Measurements from ENCODE around the gene ADARB1. TPM values are rescaled to one million over a fixed set of nuclear protein-coding genes. Genes with fewer than 3 reads are reported as not detected.
A peak's percentile ranks its signal among the peaks of the same experiment; 100 is the strongest.

ADARB1 gene
- total and polyA plus RNA-seq, 9 of the 15 experiments (the other 6 are each of a cell fraction or from before 2014, with no cell fraction given) = 6.7 to 16.0 (median 8.3) TPM

- Histone ChIP-seq H3K79me2 (ENCODE audit: control insufficient read depth, insufficient read depth, low read length) (no peaks in the 10 kb centered on the region), H2AFZ (ENCODE audit: low read depth, low read length) (no peak overlapping the region), H3K4me2 (ENCODE audit: insufficient read depth, low read length) (no peak overlapping the region), H3K36me3 (ENCODE audit: control insufficient read depth, insufficient read depth, low read length) (no peaks in the 10 kb centered on the region), H3K27ac (ENCODE audit: extremely low read depth, low read depth, low read length) (no peak overlapping the region), H3K9me3 (replicated peaks; ENCODE audit: control insufficient read depth, insufficient read depth, low read depth, low read length) (no peaks in the 10 kb centered on the region), H4K20me1 (replicated peaks; ENCODE audit: control insufficient read depth, insufficient read depth, low read length) (no peaks in the 10 kb centered on the region), H3K4me3 (no peak overlapping the region), H3K9ac (ENCODE audit: insufficient read depth in 1 of 2, low read depth in 2 of 2, low read length in 2 of 2) (no peak overlapping the region), H3K9me1 (ENCODE audit: control insufficient read depth, insufficient read depth, low read length) (no peaks in the 10 kb centered on the region), H3K27me3 (ENCODE audit: control insufficient read depth in 2 of 2, insufficient read depth in 2 of 2, low read length in 2 of 2) (no peaks in the 10 kb centered on the region; a peak in 1 of 5 replicates), H3K4me1 (replicated peaks in 1 of 2; ENCODE audit: control insufficient read depth in 2 of 2, insufficient read depth in 2 of 2, low read length in 2 of 2) (no peaks in the 10 kb centered on the region; a peak in 1 of 5 replicates)
- FAIRE-seq = peak; percentile 55
- TF ChIP-seq TBP (optimal IDR thresholded peaks at IDR 0.05; ENCODE audit: low read depth, low read length) (no peak), POLR2H (tag; IDR thresholded peaks at IDR 0.05; ENCODE audit: low read depth) (no peak), ZNF184 (CRISPR knock-in tag; IDR thresholded peaks at IDR 0.05) (no peak), THRAP3 (IDR thresholded peaks at IDR 0.05; ENCODE audit: borderline replicate concordance) (no peak), ZNF395 (CRISPR knock-in tag; IDR thresholded peaks at IDR 0.05) (no peak), ZNF197 (CRISPR knock-in tag; IDR thresholded peaks at IDR 0.05; ENCODE audit: low read depth) (no peak), C11orf30 (IDR thresholded peaks at IDR 0.05; ENCODE audit: low read depth) (no peak), MTA1 (IDR thresholded peaks at IDR 0.05; ENCODE audit: borderline replicate concordance) (no peak), THAP12 (CRISPR knock-in tag; IDR thresholded peaks at IDR 0.05) (no peak), ZNF639 (CRISPR knock-in tag; conservative IDR thresholded peaks at IDR 0.05 in 1 of 2, IDR thresholded peaks at IDR 0.05 in 1 of 2) (no peak)
- BruUV-seq (replicated peaks) = no TSS peak
- WGBS (ENCODE audit: insufficient coverage, low coverage, missing lambda C conversion rate) = 26% methylated on average over 6 of the region's 6 CpGs
- intact Hi-C loops (cut with micrococcal nuclease) (no loop called here), in situ Hi-C loops (cut with MboI) (no loop called here)
- CTCF ChIA-PET (ENCODE audit: low intra/inter-chr PET ratio) = no interaction called here
- ATAC-seq = no peak
- DNase-seq (ENCODE audit: extremely low read depth in 1 of 4, low spot score in 3 of 4) = no peak
- POLR2A ChIA-PET = interaction anchor here (0.8 to 1.8 kb wide), 5 partner anchors 9 to 18 kb away, joined by 4 to 6 read pairs (median 4); no protein-coding TSS in a partner anchor
Observed at GRCh38 chr21:45120975-45121374, 46.6 kb downstream of the ADARB1 start.

Data from K562 (cell line).